Neural cell (in vitro differentiated cells): Measurements from ENCODE around the gene UGT1A8.

ENCODE experiments used
- EP300 ChIP-seq: fragments of 450-650 bp; conservative IDR thresholded peaks from 2 replicates; pipeline ENCODE4 v1.6.1; 2014; ENCODE audit warnings: antibody characterized with exemption, mild to moderate bottlenecking, moderate library complexity; ENCODE audit not compliant: poor library complexity, severe bottlenecking
- EZH2 ChIP-seq: fragments of 200-600, 300-800 bp; shearing (Covaris generic), sonication (generic); IDR thresholded peaks from 2 replicates; pipeline ENCODE4 v1.6.1; 2014; ENCODE audit warnings: antibody characterized with exemption, low read length, borderline replicate concordance, mild to moderate bottlenecking; ENCODE audit not compliant: insufficient read depth, poor library complexity, severe bottlenecking
- MXI1 ChIP-seq: fragments of 450-650 bp; conservative IDR thresholded peaks from 2 replicates; pipeline ENCODE4 v1.6.1; 2014; ENCODE audit warnings: antibody characterized with exemption, mild to moderate bottlenecking; ENCODE audit not compliant: poor library complexity, severe bottlenecking
- SMC3 ChIP-seq: fragments of 450-650 bp; conservative IDR thresholded peaks from 2 replicates; pipeline ENCODE4 v1.6.1; 2014; ENCODE audit warnings: antibody characterized with exemption, mild to moderate bottlenecking, moderate library complexity; ENCODE audit not compliant: poor library complexity
- TF ChIP-seq, protein P1 (sequence below): fragments of 450-650 bp; IDR thresholded peaks from 2 replicates; pipeline ENCODE4 v1.5.1; 2014; ENCODE audit warnings: antibody characterized with exemption, mild to moderate bottlenecking, moderate library complexity; ENCODE audit not compliant: poor library complexity, severe bottlenecking

DNA sequence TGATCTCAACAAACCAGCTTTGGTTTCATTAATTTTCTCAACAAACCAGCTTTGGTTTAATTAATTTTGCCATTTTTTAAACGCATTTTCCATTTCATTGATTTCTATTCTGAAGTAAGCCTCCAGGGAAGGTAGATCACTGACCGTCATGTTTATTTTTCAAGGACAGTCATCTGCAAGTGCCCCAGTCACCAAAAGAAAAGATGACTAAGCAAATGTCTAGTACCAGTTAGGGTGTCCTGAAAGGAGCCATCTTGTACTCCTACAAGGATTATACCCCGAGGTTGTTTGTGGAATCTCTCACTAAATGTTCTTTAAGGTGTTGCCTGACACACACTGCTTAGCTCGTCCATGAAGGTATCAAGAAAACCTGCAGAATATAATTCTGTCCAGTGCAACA lies 6.1 kb upstream of the UGT1A8 start:
- TF ChIP-seq SMC3 (no peak), EP300 (no peak), EZH2 (no peak), MXI1 (no peak)
- TF ChIP-seq, protein P1, sequence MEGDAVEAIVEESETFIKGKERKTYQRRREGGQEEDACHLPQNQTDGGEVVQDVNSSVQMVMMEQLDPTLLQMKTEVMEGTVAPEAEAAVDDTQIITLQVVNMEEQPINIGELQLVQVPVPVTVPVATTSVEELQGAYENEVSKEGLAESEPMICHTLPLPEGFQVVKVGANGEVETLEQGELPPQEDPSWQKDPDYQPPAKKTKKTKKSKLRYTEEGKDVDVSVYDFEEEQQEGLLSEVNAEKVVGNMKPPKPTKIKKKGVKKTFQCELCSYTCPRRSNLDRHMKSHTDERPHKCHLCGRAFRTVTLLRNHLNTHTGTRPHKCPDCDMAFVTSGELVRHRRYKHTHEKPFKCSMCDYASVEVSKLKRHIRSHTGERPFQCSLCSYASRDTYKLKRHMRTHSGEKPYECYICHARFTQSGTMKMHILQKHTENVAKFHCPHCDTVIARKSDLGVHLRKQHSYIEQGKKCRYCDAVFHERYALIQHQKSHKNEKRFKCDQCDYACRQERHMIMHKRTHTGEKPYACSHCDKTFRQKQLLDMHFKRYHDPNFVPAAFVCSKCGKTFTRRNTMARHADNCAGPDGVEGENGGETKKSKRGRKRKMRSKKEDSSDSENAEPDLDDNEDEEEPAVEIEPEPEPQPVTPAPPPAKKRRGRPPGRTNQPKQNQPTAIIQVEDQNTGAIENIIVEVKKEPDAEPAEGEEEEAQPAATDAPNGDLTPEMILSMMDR = no peak
